Stomach (tissue), 19 donors: ENCODE measurements around the gene MYH4. TPM values are rescaled to one million over a fixed set of nuclear protein-coding genes. Genes with fewer than 3 reads are reported as not detected.

Source experiments
- DNase-seq, 2 donors: peaks; one replicate each; pipeline versions ENCODE4 v3.0.0 to v3.0.0-alpha.2; 2013 to 2019
- H3K27ac ChIP-seq, 5 donors: fragments of 200-600 bp in 4 of 5; sonication (generic) in 4 of 5; one replicate each; pipeline ENCODE4 v1.5.1; 2013 to 2019; ENCODE audit warnings: mild to moderate bottlenecking in 1 of 5, moderate library complexity in 1 of 5
- H3K27me3 ChIP-seq, 3 donors: fragments of 200-600 bp; sonication (generic); one replicate each; pipeline ENCODE4 v1.5.1; 2017 to 2019; ENCODE audit warnings: mixed run types in 1 of 3
- H3K36me3 ChIP-seq, 4 donors: fragments of 200-600 bp; sonication (generic); 1 replicate in 3 of 4; 2 replicates in 1 of 4; pipeline ENCODE4 v1.5.1; 2016 to 2019
- H3K4me1 ChIP-seq, 4 donors: fragments of 200-600 bp; sonication (generic); one replicate each; pipeline ENCODE4 v1.5.1; 2016 to 2019
- H3K4me3 ChIP-seq, 4 donors: fragments of 200-600 bp; sonication (generic) in 3 of 4; one replicate each; pipeline ENCODE4 v1.5.1; 2016 to 2019; ENCODE audit warnings: mild to moderate bottlenecking in 1 of 4
- H3K9me3 ChIP-seq, 4 donors: fragments of 200-600 bp; sonication (generic); one replicate each; pipeline ENCODE4 v1.5.1; 2016 to 2019
- CTCF ChIP-seq, 7 experiments: fragments of 450-650 bp in 4 of 7; fragments of 200-600 bp in 3 of 7; sonication (generic) in 3 of 7; IDR thresholded peaks; one replicate each; pipeline ENCODE4 v1.5.1; 2016 to 2019; ENCODE audit warnings: antibody characterized with exemption in 7 of 7, control low read depth in 2 of 7, mild to moderate bottlenecking in 1 of 7
- EP300 ChIP-seq: sonication (generic); formaldehyde crosslinking; IDR thresholded peaks from one replicate; pipeline ENCODE4 v1.6.1; 2017; ENCODE audit warnings: antibody characterized with exemption
- POLR2A ChIP-seq, 4 donors: fragments of 450-650 bp; IDR thresholded peaks; one replicate each; pipeline ENCODE4 v1.6.1; 2016; ENCODE audit warnings: antibody characterized with exemption in 4 of 4, control low read depth in 2 of 4, mild to moderate bottlenecking in 1 of 4, moderate library complexity in 1 of 4
- POLR2AphosphoS5 ChIP-seq, 3 donors: sonication (generic); formaldehyde crosslinking; IDR thresholded peaks; one replicate each; pipeline ENCODE4 v1.6.1; 2016; ENCODE audit warnings: antibody characterized with exemption in 3 of 3
- WGBS, 5 donors: extraction: QIAGEN DNeasy Blood & Tissue Kit in 3 of 5; methylation state at CpG; one replicate each; pipeline versions ENCODE4 v1.1.5 to v1.1.7; 2013 to 2018; 5-methylcytosine and 5-hydroxymethylcytosine counted together
- intact Hi-C: fragments of 100-400 bp; cut with DNase I; formaldehyde crosslinking; loops from one replicate; pipeline ENCODE4 v1.15.1; 2023; ENCODE audit warnings: low total_unique reads
- long read RNA-seq, 10 donors: transcript quantifications; one replicate each; lab custom pipeline, GENCODE V29; 2026
- polyA plus RNA-seq, 3 donors: library from polyadenylated mRNA; stranded (reverse); fragments of 200-250 nt; gene quantifications; one replicate each; pipeline ENCODE4 v1.2.3, GENCODE V29; 2013
- total RNA-seq, 5 donors: library from RNA; depleted of rRNA; stranded (reverse); fragments of >200 nt; gene quantifications; one replicate each; pipeline versions ENCODE4 v1.1.0 to v1.2.3, GENCODE V29; 2014 to 2016
- donor health status: healthy with polysubstance abuse.
- donor health status: Bipolar disorder and iron deficiency.
- donor health status: healthy.

The MYH4 gene
- total RNA-seq (not detected), polyA plus RNA-seq (not detected)
- long read RNA-seq, donor 1, result 0 reads
- long read RNA-seq, donor 2, result 0 reads
- long read RNA-seq, donor 3, result 0 reads
- long read RNA-seq, donor 4, result 0 reads
- long read RNA-seq, donor 5, result 0 reads
- long read RNA-seq, donor 6, result 0 reads
- long read RNA-seq, donor 7, result 0 reads
- long read RNA-seq, donor 8, result 0 reads
- long read RNA-seq, donor 9, result 0 reads
- long read RNA-seq, donor 10, result 0 reads

- TF ChIP-seq POLR2AphosphoS5 (IDR thresholded peaks at IDR 0.05) (no peak), POLR2A (IDR thresholded peaks at IDR 0.05) (no peak), CTCF (IDR thresholded peaks at IDR 0.05) (no peak), EP300 (no peak)
- WGBS, 5 donors, result 47 to 63% (median 50%) methylated on average over 1 of the region's 1 CpG
- H3K36me3 ChIP-seq, result no peaks in the 10 kb centered on the region
- no peak within 1 kb of the TSS for H3K4me3 ChIP-seq
- H3K27me3 ChIP-seq, result no peaks in the 10 kb centered on the region
- DNase-seq, result no peak
- H3K27ac ChIP-seq, result no peak within 1 kb of the TSS
- H3K9me3 ChIP-seq, result no peaks in the 10 kb centered on the region
- intact Hi-C loops, result no loop called here
- no peaks in the 10 kb centered on the region for H3K4me1 ChIP-seq
Observed at GRCh38 chr17:10469459-10469858, at the start of gene MYH4. Gene MYH4, minus strand, starts transcription at chr17:10469559. Its CDS starts 2,814 bp downstream, at chr17:10466745.

- TF ChIP-seq EP300, result no peak
- no peak for TF ChIP-seq CTCF (IDR thresholded peaks at IDR 0.05)
- no peak for TF ChIP-seq POLR2A (IDR thresholded peaks at IDR 0.05)
- no peak for TF ChIP-seq POLR2AphosphoS5 (IDR thresholded peaks at IDR 0.05)
- Histone ChIP-seq H3K4me3 (no peak within 1 kb of the TSS), H3K27me3 (no peaks in the 10 kb centered on the region), H3K36me3 (no peaks in the 10 kb centered on the region), H3K4me1 (peaks cover 0 to 3% (median 0%) of the 10 kb centered on the region in 4 donors), H3K9me3 (no peaks in the 10 kb centered on the region), H3K27ac (no peak within 1 kb of the TSS)
- WGBS, 5 donors, result 74 to 80% (median 76%) methylated on average over 11 of the region's 11 CpGs
- intact Hi-C loops, result no loop called here
- no peak for DNase-seq
Observed at GRCh38 chr17:10518271-10519037, 49.1 kb upstream of the MYH4 start, which contains the start of gene MYH1. Gene MYH1, minus strand, starts transcription at chr17:10518542. Its CDS starts 1,900 bp downstream, at chr17:10516642.

- intact Hi-C loops, result no loop called here
- Histone ChIP-seq H3K9me3 (no peaks in the 10 kb centered on the region), H3K4me1 (peaks cover 0 to 9% (median 0%) of the 10 kb centered on the region in 4 donors), H3K4me3 (no peak overlapping the region), H3K27me3 (no peaks in the 10 kb centered on the region), H3K36me3 (no peaks in the 10 kb centered on the region), H3K27ac (no peak overlapping the region)
- TF ChIP-seq POLR2A (IDR thresholded peaks at IDR 0.05) (no peak), EP300 (no peak), POLR2AphosphoS5 (IDR thresholded peaks at IDR 0.05) (no peak), CTCF (IDR thresholded peaks at IDR 0.05) (no peak)
- no peak for DNase-seq
Observed at GRCh38 chr17:10516638-10517037, 47.3 kb upstream of the MYH4 start.

GRCh38 chr17:10516065-10516464 is 46.7 kb upstream of the MYH4 start:
- Histone ChIP-seq H3K4me3 (no peak overlapping the region), H3K4me1 (peaks cover 0 to 9% (median 0%) of the 10 kb centered on the region in 4 donors), H3K27me3 (no peaks in the 10 kb centered on the region), H3K36me3 (no peaks in the 10 kb centered on the region), H3K9me3 (no peaks in the 10 kb centered on the region), H3K27ac (no peak overlapping the region)
- TF ChIP-seq POLR2A (IDR thresholded peaks at IDR 0.05), result no peak
- TF ChIP-seq POLR2AphosphoS5 (IDR thresholded peaks at IDR 0.05), result no peak
- no peak for TF ChIP-seq EP300
- no peak for TF ChIP-seq CTCF (IDR thresholded peaks at IDR 0.05)
- 76 to 85% (median 84%) methylated on average over 7 of the region's 7 CpGs for whole genome bisulfite sequencing, 5 donors
- intact Hi-C loops, result no loop called here
- no peak for DNase-seq
